HG02970 (cell line): ENCODE results near the gene DPY30.

Experiments
- ATAC-seq: cut with Tn5 transposase; IDR thresholded peaks from one replicate; pipeline ENCODE4 v1.9.1; 2021; ENCODE audit warnings: mild to moderate bottlenecking, moderate library complexity, moderate number of reproducible peaks; ENCODE audit not compliant: unreplicated experiment, low FRiP score

DPY30 gene

DNA sequence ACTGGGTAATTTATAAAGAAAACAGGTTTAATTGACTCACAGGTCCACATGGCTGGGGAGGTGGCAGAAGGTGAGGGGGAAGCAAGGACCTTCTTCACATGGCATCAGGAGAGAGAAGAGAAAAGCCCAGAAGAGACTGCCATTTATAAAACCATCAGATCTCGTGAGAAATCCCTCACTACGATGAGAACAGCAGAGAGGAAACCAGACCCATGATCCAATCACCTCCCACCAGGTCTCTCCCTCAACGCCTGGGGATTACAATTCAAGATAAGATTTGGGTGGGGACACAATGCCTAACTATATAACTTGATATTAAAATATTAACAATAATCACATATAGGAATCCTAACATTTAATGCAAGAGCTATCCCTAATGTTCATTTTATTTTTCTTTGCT lies 60.6 kb downstream of the DPY30 start:
- ATAC-seq: no peak

DNA sequence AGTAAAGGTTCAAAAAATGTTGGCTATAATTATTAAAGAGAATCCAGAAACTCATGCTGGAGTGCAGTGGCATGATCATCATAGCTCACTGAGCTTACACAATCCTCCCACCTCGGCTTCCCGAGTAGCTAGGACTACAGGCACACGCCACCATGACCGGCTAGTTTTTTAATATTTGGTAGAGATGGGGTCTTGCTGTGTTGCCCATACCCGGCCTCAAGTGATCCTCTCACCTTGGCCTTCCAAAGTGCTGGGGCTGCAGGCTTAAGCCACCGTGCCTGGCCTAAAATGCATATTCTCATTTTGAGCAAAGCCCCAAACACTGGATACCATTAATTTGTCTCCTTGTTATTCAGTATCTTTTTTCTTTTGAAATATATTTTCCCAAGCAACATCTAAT lies 61.2 kb downstream of the DPY30 start:
- no peak for ATAC-seq
